Urothelium cell line (cell line): ENCODE results near the gene PLEKHA7.

Source experiments
- DNase-seq: peaks from one replicate; pipeline ENCODE4 v3.0.0; 2011; ENCODE audit warnings: low spot score, mixed read lengths
- FAIRE-seq: peaks from 2 replicates; lab custom pipeline; 2011; peaks lifted over from hg19 to GRCh38; lab: Jason Lieb, UNC

The PLEKHA7 gene

DNA sequence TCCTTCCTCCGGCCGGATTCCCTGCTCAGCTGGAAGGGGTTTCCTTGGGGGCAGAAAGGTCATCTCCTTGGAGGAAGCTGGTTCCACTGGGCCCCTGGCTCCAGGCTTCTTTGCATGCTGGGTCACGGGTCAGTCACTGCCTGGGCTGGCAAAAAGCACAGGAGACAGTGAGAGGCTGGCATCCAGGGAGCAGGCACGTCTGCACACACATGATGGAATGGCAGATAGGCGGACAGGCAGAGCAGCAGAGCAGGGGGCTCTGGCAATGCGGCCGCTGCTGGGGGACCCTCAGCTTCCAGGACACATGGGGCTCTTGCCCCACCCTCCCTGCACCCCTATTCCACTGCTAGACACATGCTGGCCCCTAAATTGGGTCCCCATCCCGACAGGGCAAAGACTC lies 235.3 kb downstream of the PLEKHA7 start:
- DNase-seq = no peak
- no peak for FAIRE-seq

DNA sequence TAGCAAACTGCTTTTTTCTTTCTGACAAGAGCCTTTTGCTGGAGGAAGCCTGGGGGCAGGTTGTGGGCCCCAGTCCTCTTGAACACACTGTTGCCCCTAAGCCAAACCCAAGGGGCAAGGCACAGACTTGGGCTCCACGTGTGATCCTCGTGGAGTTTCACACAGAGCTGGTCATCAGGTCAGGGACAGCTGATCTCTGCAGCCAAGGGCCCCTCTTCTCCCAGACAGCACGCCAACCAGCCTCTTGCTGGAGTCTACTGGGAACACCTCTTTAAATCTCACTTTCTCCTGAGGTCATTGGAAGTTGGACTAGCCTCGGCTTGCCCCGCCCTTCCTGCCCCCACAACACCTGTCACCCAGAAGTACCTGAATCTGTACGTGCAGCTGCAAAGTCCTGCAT lies 235.9 kb downstream of the PLEKHA7 start:
- FAIRE-seq = no peak
- DNase-seq = no peak

DNA sequence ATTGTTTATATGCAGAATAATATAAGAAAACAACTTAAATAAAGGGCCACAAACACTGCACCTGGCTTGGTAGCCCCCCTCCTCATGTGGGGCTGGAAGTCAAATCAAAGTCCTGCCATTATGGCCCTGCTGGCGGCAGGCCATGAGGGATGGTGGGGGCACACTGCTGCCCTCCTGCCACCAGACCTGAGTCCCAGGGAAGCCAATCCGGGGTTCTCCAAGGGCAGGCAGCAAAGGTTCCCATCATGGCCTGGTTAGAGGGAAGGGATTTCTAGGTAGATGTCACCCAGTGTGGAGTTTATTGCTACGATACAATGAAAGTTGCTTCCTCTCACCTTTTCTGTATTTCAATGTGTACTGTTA lies 236.6 kb downstream of the PLEKHA7 start:
- FAIRE-seq = no peak
- DNase-seq = no peak

DNA sequence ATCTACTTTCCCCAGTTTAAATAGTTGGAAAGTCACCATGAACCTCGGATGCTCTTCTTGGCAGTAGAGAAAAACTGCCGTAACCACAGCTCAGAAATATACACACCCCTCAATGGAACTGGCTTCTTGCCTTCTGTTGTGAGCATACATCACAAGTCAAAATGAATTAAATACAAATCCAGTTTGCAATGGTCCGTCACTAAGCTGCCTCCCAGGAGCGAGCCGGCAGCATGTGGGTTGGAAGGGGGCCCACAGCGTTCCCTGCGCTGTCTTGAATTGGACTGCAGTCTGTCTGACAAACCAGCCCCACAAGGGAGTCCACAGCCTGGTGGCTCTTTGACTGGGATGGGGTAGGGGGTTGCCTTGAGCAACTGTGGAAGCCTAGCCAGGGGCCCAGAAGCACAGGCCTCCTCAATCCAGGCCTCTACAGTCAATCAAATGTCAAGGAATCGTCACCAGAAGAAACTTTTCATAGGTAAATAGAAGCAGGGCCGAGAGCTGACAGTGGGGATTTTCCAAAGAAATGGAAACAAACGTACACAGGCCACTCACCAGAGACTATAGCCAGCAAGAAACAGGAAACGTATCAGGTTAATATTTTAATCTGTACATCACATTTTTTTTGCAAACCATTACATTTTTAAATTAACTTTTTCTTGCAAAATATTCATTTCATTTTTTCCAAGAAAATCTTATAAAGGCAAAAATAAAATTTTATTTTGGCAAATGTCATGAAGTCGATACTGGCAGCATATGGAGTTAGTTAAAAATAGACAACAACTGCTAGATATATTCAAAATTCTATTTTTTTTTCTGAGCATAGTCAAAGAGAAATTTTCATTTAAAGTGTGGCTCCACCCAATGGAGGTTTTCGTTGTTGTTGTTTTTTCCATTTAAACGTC lies 237.3 kb downstream of the PLEKHA7 start:
- no peak for FAIRE-seq
- no peak for DNase-seq

DNA sequence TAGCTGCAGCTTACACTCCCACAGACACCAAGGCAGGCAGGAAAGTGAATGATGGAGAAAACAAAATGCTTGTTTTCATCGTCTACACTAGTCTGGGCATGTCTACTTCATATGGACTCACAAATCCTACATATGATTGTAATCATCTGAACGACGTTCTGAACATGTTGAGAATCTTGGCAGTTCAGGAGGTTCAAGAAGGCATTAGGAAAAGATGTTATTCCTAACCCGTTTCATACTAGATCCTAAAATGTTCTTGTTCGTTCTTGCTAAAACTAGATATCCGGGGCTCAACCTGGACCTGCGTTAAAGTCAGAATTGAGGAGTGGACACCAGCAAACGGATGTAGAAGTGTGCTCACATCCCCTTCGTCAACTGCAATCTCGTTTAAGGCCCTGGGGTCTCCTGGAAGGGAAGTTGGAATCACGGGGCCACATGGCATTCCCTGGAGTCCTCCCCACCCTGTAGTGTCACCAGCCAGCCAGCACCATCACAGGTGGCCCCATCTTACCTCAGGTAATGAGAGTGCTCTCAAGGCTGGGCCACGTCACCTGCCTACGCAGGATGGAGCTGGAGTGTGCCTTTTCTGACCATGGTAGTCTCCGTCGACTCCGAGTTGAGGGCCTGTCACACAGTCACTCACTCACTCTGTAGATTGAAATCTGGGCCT lies 238.5 kb downstream of the PLEKHA7 start:
- no peak for DNase-seq
- no peak for FAIRE-seq

DNA sequence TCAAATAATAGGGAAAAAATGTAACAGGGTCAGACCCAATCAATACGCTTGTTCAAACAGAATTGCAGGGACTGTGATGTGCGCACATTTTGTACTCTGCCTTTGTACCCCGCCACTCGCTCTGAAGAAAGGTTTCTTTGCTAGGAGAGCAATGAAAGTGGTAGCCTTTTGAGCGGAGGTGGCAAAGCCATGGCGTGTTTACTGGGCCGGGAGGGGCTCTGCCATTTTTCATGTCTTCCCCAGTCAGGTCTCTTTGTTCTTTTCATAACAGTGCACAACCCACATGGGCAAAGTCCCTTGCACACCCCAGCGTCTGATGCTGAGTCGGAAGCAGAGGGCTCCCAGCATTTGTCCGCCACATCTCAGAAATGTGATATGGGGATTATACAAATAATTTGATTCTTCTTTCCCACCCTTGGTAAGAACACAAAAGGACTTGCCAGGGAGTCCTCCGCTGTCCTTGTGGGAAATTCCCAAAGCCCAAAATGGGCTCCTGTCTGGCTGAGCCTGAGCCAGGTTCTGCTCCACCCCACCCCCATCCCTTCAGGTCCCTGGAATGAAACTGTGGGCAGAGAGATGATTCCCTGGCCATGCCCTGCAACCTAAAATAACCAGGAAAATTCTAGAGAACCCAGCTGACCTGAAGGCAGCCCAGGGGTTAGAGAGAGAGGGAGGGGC lies 239.1 kb downstream of the PLEKHA7 start:
- FAIRE-seq (no peak), DNase-seq (no peak)

DNA sequence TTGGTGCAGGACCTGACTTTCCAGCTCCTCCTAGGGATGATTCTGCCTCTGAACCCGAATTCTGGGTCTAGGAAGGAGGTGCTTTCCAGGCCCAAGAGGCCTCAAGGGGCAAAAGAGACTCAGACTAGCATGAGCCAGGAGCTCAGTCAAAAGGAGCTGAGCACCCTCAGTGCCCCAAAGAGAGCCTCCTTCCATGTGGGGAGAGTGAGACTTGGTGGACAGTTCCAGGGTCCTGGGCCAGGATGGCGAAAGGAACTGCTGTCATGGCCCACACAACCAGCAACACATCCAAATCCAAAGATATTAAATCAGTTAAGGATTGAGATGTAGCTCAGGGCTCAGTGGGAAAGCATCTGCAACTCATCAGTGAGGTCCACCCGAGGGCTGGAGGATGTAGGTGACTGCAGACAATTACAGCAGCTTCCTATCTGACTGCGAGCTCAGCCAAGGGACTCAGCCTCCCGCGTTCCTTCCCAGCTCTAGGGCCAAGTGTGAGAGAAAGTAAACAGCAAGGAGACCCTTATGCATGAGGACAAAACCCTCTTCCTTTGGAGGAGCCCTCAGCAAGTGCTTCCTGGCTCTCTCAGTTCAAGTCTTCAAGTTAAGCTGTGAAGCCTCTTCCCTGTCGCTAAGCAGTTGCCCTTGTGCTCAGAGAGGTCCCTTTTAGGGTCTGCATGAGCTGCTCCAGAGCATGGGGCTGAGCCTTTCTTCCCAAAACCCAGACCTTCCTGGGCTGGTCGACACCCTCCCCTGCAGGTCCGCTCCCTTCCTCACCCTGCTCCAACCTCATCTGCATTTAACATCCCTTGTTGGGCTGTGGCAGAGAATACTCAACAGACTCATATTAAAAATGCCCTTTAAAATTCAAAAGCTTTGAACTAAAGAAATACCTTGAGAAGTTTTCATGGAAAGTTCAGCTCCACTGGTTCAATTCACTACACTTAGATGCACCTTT lies 240.0 kb downstream of the PLEKHA7 start:
- FAIRE-seq = no peak

DNA sequence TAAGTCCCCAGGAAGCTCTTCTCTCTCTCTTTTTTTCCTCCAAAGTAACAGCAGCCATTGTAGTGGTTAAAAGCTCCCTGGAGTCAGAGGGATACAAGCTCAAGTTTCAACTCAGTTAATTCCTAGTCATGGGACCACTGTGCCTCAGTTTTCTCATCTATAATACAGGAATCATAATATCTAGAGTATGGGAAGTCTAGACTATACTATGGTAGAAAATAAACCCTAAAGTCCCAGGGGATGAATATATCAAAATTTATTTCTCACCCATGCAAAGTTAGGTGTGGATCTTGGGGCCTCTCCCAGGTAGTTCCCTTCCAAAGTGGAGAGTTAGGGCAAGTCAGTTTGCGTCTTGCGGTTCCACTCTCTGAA lies 242.1 kb downstream of the PLEKHA7 start:
- no peak for FAIRE-seq
- DNase-seq = no peak

More for the DNA sequence above, 240.0 kb downstream of the PLEKHA7 start:
- DNase-seq = no peak

DNA sequence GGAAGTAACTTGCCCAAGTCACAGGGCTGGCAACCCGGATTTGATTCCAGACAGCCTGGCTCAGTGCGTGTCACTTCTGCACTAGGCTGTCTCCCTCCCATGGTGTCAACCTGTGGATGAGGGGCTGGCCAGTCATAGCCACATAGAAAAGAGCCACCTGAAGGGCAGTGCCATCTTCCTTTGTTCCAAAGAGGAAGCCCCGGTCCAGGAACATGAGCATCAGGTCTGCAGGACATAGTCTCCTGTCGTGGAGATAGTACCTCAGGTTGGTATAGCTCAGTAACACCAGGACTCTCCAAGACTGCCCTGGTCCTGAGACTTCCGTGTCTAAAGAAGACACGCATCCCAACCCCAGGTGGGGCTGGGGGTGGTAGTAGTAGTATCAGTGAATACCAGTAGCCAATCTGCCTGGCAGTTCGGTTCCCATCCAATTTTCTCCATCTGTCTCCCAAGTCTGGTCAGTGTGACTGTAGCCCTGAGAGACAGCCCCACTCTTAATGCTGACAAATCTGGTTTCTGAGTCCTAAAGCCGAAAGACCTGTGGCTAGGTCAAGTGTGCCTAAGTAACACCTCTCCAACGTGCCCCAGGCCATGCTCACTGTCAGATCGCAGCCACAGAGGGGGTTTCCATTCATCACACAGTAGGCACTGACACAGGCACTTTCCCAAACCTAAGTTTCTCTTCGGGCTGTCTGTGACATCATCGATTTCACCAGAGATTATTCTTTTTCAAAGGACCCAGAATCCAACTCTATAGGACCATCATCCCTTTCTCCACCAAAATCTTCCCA lies 242.7 kb downstream of the PLEKHA7 start:
- no peak for DNase-seq
- FAIRE-seq = no peak

DNA sequence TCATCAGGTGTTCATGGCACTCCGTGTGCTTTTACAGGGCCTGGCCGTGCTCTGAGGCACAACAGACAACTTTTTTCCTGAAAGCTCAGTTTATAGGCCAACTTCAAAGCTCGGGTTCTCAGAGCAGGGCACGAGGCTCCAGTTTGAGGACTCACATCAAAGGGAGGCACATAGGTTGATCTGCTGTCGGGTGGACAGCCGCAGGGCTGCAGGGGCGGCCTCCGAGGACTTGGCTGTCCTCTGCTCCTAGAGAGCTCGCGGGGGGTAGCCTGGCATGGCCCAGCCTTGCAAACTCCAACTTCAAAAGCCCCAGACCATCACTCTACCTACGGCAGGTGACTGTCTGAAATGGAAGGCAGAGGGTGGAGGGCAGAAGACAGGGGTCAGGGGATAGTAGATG lies 244.2 kb downstream of the PLEKHA7 start:
- DNase-seq (no peak), FAIRE-seq (no peak)

DNA sequence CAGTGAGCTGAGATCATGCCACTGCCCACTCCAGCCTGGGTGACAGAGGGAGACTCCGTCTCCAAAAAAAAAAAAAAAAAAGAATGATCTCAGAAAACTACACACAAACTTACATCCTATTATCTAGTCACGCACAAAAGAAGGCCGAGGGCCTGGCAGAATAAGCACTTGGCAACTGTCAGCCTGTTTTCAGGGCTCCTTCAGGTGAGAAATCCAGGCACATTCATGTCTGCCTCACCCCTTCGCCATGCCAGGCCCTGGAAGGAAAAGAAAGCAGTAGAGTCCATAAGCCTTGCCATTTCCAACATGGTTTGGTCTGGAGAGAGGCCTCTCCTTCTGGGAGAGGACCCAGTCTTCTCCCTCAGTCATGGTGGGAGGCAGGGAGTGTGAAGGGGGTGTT lies 244.8 kb downstream of the PLEKHA7 start:
- DNase-seq (no peak), FAIRE-seq (no peak)

DNA sequence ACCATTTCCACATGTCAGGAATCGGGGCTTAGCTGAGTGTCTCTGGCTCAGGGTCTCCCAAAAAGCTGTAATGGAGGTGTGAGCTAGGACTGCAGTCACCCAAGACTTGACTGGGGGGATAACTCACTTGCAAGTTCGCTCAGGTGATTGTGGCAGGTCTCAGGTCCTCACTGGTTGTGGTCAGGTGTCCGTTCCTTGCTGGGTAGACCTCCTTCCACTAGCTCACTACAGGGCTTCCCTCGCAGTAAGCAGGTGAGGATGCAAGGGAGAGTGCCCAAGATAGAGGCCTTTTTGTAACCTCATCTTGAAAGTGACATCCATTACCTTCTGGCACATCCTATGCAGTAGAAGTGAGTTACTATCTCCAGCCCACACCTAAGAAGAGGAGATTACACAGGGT lies 246.3 kb downstream of the PLEKHA7 start:
- FAIRE-seq = no peak
- DNase-seq = no peak

DNA sequence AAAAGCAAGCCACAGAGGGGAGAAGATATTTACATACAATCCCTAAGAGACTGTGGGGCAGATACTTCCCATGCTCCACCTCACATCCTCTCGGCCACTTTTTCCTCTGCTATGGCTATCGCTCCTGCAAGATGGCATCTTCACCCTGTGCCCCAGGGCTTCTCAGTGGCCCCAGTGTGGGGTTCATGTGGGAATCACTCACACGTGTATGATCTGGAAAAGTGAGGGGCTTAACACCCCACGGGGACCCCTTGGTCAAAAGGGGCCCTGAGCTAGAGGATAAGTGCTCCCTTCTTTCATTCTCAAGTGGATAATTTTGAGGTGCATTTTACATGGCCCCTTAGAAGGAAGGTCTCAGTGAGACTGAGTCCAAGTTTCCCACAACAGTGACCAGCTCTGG lies 247.1 kb downstream of the PLEKHA7 start:
- no peak for DNase-seq
- FAIRE-seq = no peak

DNA sequence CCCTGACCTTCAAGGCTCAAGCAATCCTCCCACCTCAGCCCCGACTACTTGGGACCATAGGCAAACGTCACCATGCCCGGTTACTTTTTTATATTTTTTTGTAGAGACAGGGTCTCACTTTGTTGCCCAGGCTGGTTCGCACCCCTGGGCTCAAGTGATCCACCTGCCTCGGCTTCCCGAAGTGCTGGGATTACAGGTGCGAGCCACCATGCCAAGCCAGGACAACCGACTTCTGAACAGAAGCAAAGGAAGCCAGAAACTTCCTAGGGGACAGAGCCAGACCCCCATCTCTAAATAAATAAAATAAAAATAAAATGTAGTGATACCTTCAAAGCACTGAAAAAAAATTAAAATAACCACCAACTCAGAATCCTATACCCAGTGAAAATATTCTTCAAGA lies 249.3 kb downstream of the PLEKHA7 start:
- DNase-seq (no peak), FAIRE-seq (no peak)

DNA sequence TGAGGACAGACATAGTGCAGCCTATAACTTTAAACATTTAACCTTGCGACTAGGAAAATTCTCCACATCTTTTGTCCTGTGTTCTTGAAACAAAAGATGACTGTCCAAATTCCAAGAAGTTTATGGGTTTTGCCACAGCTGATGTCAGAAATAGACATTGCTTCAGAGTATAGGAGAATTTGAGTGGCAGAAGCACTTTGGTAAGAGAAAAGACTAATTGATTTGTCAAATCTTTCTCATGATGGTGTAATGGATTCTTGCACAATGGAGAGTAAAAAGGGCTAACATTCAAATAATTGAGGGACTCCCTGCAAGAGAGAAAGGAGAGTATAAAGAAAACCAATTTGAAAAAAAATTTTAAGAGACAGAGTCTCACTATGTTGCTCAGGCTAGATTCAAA lies 250.5 kb downstream of the PLEKHA7 start:
- no peak for FAIRE-seq

DNA sequence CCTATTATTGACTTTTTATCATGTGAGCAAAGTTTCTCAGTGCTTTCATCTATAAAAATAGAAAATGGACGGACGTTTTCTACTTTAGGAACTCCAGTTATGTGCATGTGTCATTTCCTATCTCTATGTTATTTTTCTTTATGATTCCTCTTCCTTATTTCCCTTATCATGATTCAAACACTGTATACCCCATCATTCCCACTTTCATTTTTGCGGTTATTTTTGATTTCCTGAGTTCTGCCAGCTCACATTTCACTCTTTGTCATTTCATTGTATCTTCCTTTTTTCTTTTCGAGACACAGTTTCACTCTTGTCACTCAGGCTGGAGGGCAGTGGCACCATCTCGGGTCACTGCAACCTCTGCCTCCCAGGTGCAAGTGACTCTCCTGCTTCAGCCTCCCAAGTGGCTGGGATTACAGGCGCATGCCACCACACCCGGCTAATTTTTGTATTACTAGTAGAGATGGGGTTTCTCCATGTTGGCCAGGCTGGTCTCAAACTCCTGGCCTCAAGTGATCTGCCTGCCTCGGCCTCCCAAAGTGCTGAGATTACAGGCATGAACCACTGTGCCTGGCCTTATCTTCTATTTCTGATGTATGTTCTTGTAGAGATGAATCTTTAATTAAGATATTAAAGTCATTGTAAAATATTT lies 254.2 kb downstream of the PLEKHA7 start:
- no peak for FAIRE-seq

More for the DNA sequence above, 250.5 kb downstream of the PLEKHA7 start:
- DNase-seq = no peak

DNA sequence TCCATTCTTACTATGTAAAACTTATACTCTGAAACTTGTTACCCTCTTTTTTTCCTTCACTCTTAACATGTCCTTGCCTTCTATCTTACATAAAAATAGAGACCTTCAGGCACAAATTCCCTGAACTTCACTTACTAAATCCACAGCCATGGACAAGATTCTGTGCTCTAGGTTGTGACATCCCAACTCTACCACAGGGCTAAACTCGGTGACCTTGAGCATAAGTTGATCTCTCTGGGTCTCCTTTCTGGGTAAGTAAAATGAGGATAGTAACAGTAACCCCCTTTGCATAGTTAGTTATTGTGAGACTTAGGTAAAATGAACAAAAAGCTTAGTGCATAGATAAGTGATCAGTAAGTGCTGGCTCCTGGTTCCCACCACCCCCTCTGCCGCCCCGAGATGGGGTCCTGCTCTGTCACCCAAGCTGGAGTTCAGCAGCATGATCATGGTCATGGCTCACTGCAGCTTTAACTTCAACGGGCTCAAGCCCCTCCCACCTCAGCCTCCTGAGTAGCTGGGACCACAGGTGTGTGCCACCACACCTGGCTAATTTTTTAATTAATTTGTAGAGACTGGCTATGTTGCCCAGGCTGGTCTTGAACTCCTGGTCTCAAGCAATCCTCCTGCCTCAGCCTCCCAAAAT lies 255.7 kb downstream of the PLEKHA7 start:
- FAIRE-seq (no peak), DNase-seq (no peak)

More for the DNA sequence above, 254.2 kb downstream of the PLEKHA7 start:
- no peak for DNase-seq

DNA sequence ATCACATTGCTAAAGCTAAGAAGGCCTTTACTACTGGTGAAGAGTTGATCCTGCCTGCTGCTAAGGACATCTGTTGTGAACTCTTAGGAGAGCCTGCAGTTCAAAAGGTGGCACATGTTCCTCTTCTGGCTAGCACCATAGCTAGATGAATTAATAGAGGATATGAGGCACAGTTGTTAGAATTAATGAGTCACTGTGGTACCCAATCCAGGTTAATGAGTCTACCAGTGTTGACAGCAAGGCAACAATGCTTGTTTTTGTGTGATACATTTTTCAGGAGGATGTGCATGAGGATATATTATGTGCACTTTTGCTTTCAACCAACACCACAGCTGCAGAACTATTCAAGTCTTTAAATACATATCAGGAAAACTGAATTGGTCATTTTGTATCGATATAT lies 263.8 kb downstream of the PLEKHA7 start:
- FAIRE-seq (no peak), DNase-seq (no peak)

DNA sequence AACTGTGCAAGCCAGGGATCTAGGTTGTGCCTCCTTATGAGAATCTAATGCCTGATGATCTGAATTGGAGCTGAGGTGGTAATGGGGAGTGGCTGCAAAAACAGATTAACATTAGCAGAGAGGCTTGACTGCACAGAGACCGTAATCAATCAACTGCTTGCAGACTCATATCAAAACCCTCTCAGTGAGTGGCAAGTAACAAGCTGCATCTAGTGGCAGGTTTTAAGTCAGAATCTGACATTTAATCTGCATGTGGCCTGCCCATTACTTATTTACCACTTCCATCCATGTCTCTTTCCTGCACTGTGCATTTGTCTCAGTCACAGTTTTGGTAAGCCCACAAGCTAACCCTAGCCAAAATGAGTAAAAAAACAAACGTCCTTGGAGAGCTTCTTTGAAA lies 264.5 kb downstream of the PLEKHA7 start:
- DNase-seq = no peak
- no peak for FAIRE-seq
